OCI-LY7 (cell line): ENCODE results near the gene BRICD5.

Experiments used
- CTCF ChIP-seq: fragments of 200-600 bp; sonication (generic); conservative IDR thresholded peaks from 2 replicates; pipeline ENCODE4 v1.5.1; 2014; ENCODE audit warnings: mild to moderate bottlenecking, antibody characterized with exemption, low read length, moderate library complexity, mixed read lengths
- EZH2phosphoT487 ChIP-seq: fragments of 200-600 bp; sonication (generic); IDR thresholded peaks from 2 replicates; pipeline ENCODE4 v1.6.1; 2018; ENCODE audit warnings: low read depth, borderline replicate concordance, mild to moderate bottlenecking, mixed run types, antibody characterized with exemption, low read length, moderate library complexity, mixed read lengths

GRCh38 chr16:2252806-2253148, 42.1 kb upstream of the BRICD5 start:
- TF ChIP-seq CTCF = no peak
- TF ChIP-seq EZH2phosphoT487 = no peak
